BE2C (cell line): ENCODE data around the gene LAMTOR1.

Source experiments
- DNase-seq: peaks from one replicate; pipeline ENCODE4 v3.0.0-alpha.2; 2020
- H3K27me3 ChIP-seq: fragments of 250-450 bp; sonication (Bioruptor Pico); 2 replicates; pipeline ENCODE4 v1.5.1; 2020; ENCODE audit warnings: mild to moderate bottlenecking
- H3K36me3 ChIP-seq: fragments of 250-450 bp; sonication (Bioruptor Pico); 2 replicates; pipeline ENCODE4 v1.5.1; 2020; ENCODE audit warnings: mild to moderate bottlenecking
- H3K4me1 ChIP-seq: fragments of 250-450 bp; sonication (Bioruptor Pico); 2 replicates; pipeline ENCODE4 v1.5.1; 2020
- H3K4me3 ChIP-seq: 2 replicates; pipeline ENCODE4 v1.5.1; 2011; ENCODE audit warnings: low read depth, low read length
- H3K9me3 ChIP-seq: fragments of 250-450 bp; sonication (Bioruptor Pico); 2 replicates; pipeline ENCODE4 v1.5.1; 2020
- CTCF ChIP-seq: IDR thresholded peaks from 2 replicates; pipeline ENCODE4 v1.5.1; 2012; ENCODE audit warnings: mild to moderate bottlenecking, low read depth, low read length

The LAMTOR1 gene

GRCh38 chr11:72132646-72133045, 29.5 kb upstream of the LAMTOR1 start:
- Histone ChIP-seq H3K9me3 (no peaks in the 10 kb centered on the region), H3K4me3 (no peak overlapping the region), H3K4me1 (no peaks in the 10 kb centered on the region), H3K36me3 (no peaks in the 10 kb centered on the region), H3K27me3 (no peaks in the 10 kb centered on the region; the same call in 1 of the 2 replicates)
- no peak for DNase-seq
- TF ChIP-seq CTCF = no peak

- no peak for TF ChIP-seq CTCF
- no peak for DNase-seq
- H3K9me3 ChIP-seq = no peaks in the 10 kb centered on the region
- H3K36me3 ChIP-seq = no peaks in the 10 kb centered on the region
- H3K4me1 ChIP-seq = no peaks in the 10 kb centered on the region
- H3K27me3 ChIP-seq = no peaks in the 10 kb centered on the region; the same call in 1 of the 2 replicates
- H3K4me3 ChIP-seq = no peak overlapping the region
These were observed 26.3 kb upstream of the LAMTOR1 start for GRCh38 chr11:72129381-72129780.

DNA sequence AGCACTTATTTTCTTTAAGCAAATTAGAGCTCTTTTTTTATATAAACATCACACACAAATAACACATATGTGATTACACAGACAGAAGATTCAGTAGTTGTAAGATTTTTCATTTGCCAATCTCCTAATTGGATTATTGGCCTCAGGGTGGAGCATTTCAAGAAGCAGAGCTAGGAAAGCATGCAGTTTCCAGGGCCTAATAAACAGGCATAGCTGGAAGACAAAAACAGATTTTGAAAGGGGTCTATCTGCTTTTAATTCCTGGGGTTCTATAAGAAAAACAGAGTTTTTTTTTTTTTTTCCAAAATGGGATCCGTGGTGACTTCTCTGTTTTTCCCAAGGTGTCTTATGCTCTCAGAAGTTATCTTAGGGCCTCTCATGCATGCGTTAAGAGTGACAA, 24.8 kb upstream of the LAMTOR1 start:
- Histone ChIP-seq H3K4me1 (no peaks in the 10 kb centered on the region), H3K36me3 (no peaks in the 10 kb centered on the region), H3K27me3 (no peaks in the 10 kb centered on the region; the same call in 1 of the 2 replicates), H3K9me3 (no peaks in the 10 kb centered on the region), H3K4me3 (no peak overlapping the region)
- no peak for TF ChIP-seq CTCF
- DNase-seq = no peak

DNA sequence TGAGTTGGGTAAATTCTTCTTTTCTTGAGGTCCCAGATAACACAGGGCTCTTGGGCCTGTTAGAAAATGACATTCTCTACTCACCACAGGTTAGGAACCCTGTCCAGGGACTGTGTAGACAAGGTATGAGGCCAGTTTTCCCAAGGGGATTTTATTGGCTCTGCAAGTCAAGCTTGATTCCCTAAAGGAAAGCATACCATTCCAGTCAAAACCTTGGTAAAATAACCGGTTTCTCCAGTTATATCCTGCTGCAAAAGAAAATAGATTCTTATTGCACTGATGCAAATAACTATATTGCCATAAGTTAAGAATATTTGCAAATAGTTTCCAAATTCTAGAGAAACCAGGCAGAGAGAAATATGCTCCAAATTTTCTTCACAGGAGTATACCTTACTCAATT, 22.9 kb upstream of the LAMTOR1 start:
- no peaks in the 10 kb centered on the region for H3K27me3 ChIP-seq
- no peak for DNase-seq
- no peaks in the 10 kb centered on the region for H3K4me1 ChIP-seq
- H3K9me3 ChIP-seq = no peaks in the 10 kb centered on the region
- no peak overlapping the region for H3K4me3 ChIP-seq
- no peak for TF ChIP-seq CTCF
- H3K36me3 ChIP-seq = no peaks in the 10 kb centered on the region

GRCh38 chr11:72124046-72124445, 20.9 kb upstream of the LAMTOR1 start:
- no peaks in the 10 kb centered on the region for H3K9me3 ChIP-seq
- no peaks in the 10 kb centered on the region for H3K27me3 ChIP-seq
- no peak overlapping the region for H3K4me3 ChIP-seq
- TF ChIP-seq CTCF = no peak
- H3K36me3 ChIP-seq = no peaks in the 10 kb centered on the region
- no peaks in the 10 kb centered on the region for H3K4me1 ChIP-seq
- DNase-seq = no peak

- Histone ChIP-seq H3K4me3 (no peak overlapping the region), H3K9me3 (no peaks in the 10 kb centered on the region), H3K4me1 (no peaks in the 10 kb centered on the region), H3K27me3 (no peaks in the 10 kb centered on the region), H3K36me3 (no peaks in the 10 kb centered on the region)
- DNase-seq = no peak
- no peak for TF ChIP-seq CTCF
These were observed 20.1 kb upstream of the LAMTOR1 start for GRCh38 chr11:72123117-72123653.
